Measurements from ENCODE around the gene COG5. TPM values are rescaled to one million over a fixed set of nuclear protein-coding genes. Genes with fewer than 3 reads are reported as not detected.

The COG5 gene
- total RNA-seq, 1 experiment from 2014 or later, result 20.2 TPM

- H3K27me3 ChIP-seq (ENCODE audit: insufficient read depth, low read length), result no peaks in the 10 kb centered on the region
- H3K23ac ChIP-seq (ENCODE audit: insufficient read length, low read depth, low read length), result no peak overlapping the region
- no peak for DNase-seq
- H2AK5ac ChIP-seq (ENCODE audit: insufficient read length, low read length), result no peak overlapping the region
- Mint-ChIP-seq H3K27ac (no peak overlapping the region), H3K27me3 (ENCODE audit: low read depth) (no peaks in the 10 kb centered on the region), H3K36me3 (ENCODE audit: insufficient read depth in 1 of 3, low read depth in 3 of 3) (peaks cover 9 to 51% (median 41%) of the 10 kb centered on the region in 3 experiments; a peak in 6 of 7 replicates), H3K4me1 (peaks cover 0 to 4% of the 10 kb centered on the region in 2 experiments; a peak in 2 of 4 replicates), H3K4me3 (no peak overlapping the region), H3K9me3 (no peaks in the 10 kb centered on the region)
- no peak overlapping the region for H2BK12ac ChIP-seq (ENCODE audit: insufficient read length, low read depth, low read length)
- H3K4me1 ChIP-seq (ENCODE audit: insufficient read depth, low read length), result no peaks in the 10 kb centered on the region
- H2BK120ac ChIP-seq (ENCODE audit: low read depth, low read length, poor library complexity, severe bottlenecking), result no peak overlapping the region
- no peak overlapping the region for H3K18ac ChIP-seq (ENCODE audit: insufficient read length, low read depth, low read length)
- no peak overlapping the region for H2BK5ac ChIP-seq (ENCODE audit: insufficient read length, low read length)
- no peak overlapping the region for H2AFZ ChIP-seq (ENCODE audit: low read length)
- H4K5ac ChIP-seq (ENCODE audit: insufficient read length, low read depth, low read length), result no peak overlapping the region
- no peak overlapping the region for H3K14ac ChIP-seq (ENCODE audit: insufficient read depth, low read length)
- no CpG with 5 or more reads among the region's 2 CpGs for WGBS (ENCODE audit: extremely low coverage, insufficient read length, low lambda C conversion rate)
- H3K23me2 ChIP-seq (ENCODE audit: insufficient read length, low read depth, low read length, poor library complexity, severe bottlenecking), result no peaks in the 10 kb centered on the region
- no peak overlapping the region for H3K9ac ChIP-seq (ENCODE audit: extremely low read depth, insufficient read length, low read length)
- no peak overlapping the region for H3K4me2 ChIP-seq (ENCODE audit: insufficient read depth, insufficient read length, low read length)
- H3K56ac ChIP-seq (ENCODE audit: insufficient read length, low read depth, low read length), result no peak overlapping the region
- H3K9me3 ChIP-seq (ENCODE audit: control insufficient read depth, low read depth, low read length), result no peaks in the 10 kb centered on the region
- H4K8ac ChIP-seq (replicated peaks; ENCODE audit: insufficient read length, low read depth, low read length), result no peak overlapping the region
- H3K4ac ChIP-seq (ENCODE audit: low read depth, low read length), result no peak overlapping the region
- H2BK20ac ChIP-seq (ENCODE audit: low read depth, low read length, poor library complexity, severe bottlenecking), result no peak overlapping the region
- H4K20me1 ChIP-seq (ENCODE audit: control insufficient read depth, insufficient read depth, insufficient read length), result no peaks in the 10 kb centered on the region
- no peak overlapping the region for H3T11ph ChIP-seq (ENCODE audit: low read length)
- H3K79me1 ChIP-seq (ENCODE audit: insufficient read depth, low read depth, low read length, poor library complexity, severe bottlenecking), result no peaks in the 10 kb centered on the region
- H3K79me2 ChIP-seq (ENCODE audit: insufficient read depth, low read length), result no peaks in the 10 kb centered on the region
- no peak overlapping the region for H3K27ac ChIP-seq (ENCODE audit: insufficient read length, low read depth, low read length)
- no peak overlapping the region for H2BK15ac ChIP-seq (ENCODE audit: low read depth, low read length)
- TF ChIP-seq CTCF (conservative IDR thresholded peaks at IDR 0.05), result no peak
- no peak overlapping the region for H4K91ac ChIP-seq (ENCODE audit: insufficient read length, low read depth, low read length)
Measured at GRCh38 chr7:107190090-107190489, 373.6 kb downstream of the COG5 start.

All from H9 (cell line).